GM12878 (cell line): Measurements from ENCODE around the gene SRRM2.

Source experiments
- JUNB ChIP-seq: IDR thresholded peaks from 2 replicates; pipeline ENCODE4 v1.6.1; 2016; ENCODE audit warnings: antibody characterized with exemption, mild to moderate bottlenecking
- TF ChIP-seq, protein P1 (sequence below), 3 experiments: IDR thresholded peaks in 2 of 3; conservative IDR thresholded peaks in 1 of 3; 2 replicates each; pipeline ENCODE4 v1.5.1; 2011; ENCODE audit warnings: low read depth in 3 of 3, low read length in 3 of 3, mild to moderate bottlenecking in 3 of 3, control low read depth in 2 of 3, moderate library complexity in 2 of 3, inconsistent platforms in 1 of 3, mixed read lengths in 1 of 3; ENCODE audit not compliant: control insufficient read depth in 2 of 3, insufficient read depth in 1 of 3; ENCODE audit errors: extremely low read depth in 1 of 3

DNA sequence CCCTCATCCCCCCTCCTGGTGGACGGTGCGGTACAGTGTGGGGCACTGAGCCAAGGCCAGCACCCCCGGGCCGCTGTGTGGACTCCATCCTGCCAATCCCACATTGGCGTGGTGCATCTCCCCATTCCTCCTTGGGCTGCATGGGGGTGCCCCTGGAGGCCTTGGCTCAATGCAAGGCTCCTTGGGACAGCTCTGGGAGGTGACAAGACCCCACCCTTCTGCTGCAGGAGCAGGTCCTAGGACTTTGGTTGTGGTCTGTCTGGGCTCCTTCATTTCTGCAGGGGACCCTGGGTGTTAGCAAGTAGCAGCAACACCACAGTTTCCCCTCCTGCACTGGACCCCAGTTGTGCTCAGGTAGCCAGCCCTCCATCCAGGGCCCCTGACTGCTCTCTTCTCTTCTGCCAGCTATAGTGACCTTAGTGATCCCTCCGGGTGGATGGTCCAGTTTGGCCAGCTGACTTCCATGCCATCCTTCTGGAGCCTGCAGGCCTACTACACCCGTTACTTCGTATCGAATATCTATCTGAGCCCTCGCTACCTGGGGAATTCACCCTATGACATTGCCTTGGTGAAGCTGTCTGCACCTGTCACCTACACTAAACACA, 65.9 kb downstream of the SRRM2 start:
- TF ChIP-seq, protein P1, sequence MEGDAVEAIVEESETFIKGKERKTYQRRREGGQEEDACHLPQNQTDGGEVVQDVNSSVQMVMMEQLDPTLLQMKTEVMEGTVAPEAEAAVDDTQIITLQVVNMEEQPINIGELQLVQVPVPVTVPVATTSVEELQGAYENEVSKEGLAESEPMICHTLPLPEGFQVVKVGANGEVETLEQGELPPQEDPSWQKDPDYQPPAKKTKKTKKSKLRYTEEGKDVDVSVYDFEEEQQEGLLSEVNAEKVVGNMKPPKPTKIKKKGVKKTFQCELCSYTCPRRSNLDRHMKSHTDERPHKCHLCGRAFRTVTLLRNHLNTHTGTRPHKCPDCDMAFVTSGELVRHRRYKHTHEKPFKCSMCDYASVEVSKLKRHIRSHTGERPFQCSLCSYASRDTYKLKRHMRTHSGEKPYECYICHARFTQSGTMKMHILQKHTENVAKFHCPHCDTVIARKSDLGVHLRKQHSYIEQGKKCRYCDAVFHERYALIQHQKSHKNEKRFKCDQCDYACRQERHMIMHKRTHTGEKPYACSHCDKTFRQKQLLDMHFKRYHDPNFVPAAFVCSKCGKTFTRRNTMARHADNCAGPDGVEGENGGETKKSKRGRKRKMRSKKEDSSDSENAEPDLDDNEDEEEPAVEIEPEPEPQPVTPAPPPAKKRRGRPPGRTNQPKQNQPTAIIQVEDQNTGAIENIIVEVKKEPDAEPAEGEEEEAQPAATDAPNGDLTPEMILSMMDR (IDR thresholded peaks at IDR 0.05 in 2 of 3, conservative IDR thresholded peaks at IDR 0.05 in 1 of 3; ENCODE audit: control insufficient read depth in 2 of 3, extremely low read depth in 1 of 3, insufficient read depth in 1 of 3, low read depth in 3 of 3, low read length in 3 of 3), result no peak
- TF ChIP-seq JUNB, result no peak
